ENCODE measurements around the gene ZNF346.

The ZNF346 gene

DNA sequence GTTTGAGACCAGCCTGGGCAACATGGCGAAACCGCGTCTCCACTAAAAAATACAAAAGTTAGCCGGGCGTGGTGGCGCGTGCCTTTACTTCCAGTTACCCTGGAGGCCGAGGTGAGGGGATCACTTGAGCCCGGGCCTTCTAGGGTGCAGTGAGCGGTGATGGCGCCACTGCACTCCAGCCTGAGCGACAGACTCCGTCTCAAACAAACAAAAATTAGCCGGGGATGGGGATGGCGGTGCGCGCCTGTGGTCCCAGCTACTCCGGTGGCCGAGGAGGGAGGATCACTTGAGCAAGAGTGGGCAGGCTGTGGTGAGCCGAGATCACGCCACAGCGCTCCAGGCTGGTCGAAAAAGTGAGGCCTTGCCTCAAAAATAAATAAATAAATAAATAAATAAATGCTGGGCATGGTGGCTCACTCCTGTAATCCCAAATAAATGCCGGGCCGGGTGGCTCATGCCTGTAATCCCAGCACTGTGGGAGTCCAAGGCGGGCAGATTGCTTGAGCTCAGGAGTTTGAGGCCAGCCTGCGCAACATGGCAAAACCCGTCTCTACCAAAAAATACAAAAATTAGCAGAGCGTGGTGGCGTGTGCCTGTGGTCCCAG, 95.0 kb downstream of the ZNF346 start:
- no peak for DNase-seq (ENCODE audit: low spot score)

DNA sequence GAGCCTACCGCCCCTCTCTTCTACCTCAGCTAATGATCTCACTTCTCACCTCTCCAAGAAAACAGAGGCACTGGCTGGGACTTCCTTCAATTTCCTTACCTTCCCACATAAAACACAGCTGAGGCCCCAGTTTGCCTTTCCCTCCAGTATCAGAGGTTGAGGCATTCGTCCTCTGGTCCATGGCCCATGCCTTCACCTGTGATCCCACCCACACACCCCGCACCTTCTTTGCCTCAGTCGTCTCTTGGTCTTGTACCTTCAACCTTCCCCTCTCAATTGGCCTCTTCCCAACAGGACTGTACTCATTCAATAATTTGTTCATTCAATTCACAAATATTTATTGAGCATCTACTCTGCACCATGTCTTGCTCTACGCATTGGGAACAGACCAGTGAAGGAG, 100.1 kb downstream of the ZNF346 start:
- no peak for DNase-seq (ENCODE audit: low spot score)

DNA sequence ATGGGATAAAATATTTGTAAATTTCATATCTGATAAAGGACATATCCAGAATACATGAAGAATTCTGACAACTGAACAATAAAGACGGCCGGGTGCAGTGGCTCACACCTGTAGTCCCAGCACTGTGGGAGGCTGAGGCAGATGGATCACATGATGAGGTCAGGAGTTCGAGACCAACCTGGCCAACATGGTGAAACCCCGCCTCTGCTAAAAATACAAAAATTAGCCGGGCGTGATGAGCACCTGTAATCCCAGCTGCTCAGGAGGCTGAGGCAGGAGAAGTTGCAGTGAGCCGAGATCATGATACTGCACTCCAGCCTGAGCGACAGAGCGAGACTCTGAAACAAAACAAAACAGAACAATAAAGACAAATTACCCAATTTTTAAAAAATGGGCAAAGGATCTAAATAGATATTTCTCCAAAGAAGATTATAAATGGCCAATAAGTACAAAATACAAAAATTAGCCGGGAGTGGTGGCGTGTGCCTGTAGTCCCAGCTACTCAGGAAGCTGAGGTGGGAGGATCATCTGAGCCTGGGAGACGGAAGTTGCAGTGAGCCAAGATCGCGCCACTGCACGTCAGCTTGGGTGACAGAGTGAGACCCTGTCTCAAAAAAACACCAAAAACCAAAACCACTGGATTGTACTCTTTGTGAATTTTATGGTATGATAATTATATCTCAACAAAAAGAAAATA, 101.4 kb downstream of the ZNF346 start:
- DNase-seq (ENCODE audit: low spot score) = no peak

DNA sequence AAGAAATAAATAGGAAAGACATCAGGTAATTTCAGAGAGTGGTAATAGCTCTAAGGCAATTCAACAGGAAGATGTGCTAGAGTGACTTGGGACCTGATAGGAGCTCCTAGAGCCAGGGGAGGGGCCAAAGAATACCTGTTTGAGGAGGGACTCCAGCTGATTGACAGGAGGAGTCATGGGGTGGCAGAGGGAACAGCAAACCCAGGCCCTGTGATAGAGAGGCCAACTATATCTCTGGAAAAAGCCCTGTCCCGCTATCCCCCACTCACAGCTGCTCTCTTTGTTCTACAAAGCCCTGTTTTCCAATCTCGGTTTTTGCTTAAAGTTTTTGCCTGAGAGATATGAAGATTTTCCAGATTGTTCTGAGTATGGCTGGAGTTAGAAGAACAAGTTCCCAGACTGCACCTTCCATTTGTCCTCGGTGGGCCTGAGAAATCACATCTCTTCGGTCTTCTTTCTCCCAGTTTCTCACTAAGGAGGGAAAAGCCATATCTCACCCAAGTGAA, 102.0 kb downstream of the ZNF346 start:
- no peak for DNase-seq (ENCODE audit: low spot score)

DNA sequence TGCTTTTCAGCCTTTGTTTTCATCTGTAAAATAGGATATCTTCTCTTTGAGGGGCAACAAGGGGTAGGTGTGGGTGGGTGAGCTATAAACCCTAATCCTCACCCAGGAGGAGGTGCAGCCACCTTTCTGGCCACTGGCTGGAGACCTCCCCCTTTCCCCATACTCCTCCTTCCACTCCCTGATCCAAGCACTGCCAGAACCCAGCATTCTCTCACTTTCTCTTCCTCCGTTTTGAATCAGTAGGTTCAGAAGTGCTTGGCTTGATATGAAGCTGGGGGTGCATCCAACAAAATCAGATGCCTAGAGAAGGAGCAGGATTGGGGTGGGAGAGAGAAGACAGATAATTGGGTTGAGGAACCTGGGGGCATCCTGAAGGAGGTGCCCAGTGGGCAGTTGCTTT, 104.3 kb downstream of the ZNF346 start:
- no peak for DNase-seq (ENCODE audit: low spot score)

DNA sequence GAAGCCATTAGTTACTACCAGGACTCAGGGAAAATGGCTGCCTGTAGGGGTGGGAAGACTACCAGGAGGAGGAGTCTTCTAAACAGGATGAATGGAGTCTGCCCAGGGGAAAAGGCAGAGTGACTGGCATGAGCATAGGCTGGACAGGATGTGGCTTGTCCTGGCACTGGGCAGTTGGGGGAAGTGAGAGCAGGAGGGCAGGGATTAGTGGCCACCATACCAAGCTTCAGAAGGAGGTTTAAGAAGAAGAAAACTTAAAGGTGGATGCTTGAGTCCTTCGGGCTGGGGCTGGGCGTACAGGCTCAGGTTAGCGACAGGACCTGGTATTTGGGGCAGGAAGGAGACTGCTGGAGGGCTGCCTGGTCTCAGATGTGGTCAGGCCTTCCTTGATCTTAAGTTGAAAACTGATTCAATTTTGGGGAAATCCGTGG, 106.1 kb downstream of the ZNF346 start:
- DNase-seq (ENCODE audit: low spot score) = no peak

DNA sequence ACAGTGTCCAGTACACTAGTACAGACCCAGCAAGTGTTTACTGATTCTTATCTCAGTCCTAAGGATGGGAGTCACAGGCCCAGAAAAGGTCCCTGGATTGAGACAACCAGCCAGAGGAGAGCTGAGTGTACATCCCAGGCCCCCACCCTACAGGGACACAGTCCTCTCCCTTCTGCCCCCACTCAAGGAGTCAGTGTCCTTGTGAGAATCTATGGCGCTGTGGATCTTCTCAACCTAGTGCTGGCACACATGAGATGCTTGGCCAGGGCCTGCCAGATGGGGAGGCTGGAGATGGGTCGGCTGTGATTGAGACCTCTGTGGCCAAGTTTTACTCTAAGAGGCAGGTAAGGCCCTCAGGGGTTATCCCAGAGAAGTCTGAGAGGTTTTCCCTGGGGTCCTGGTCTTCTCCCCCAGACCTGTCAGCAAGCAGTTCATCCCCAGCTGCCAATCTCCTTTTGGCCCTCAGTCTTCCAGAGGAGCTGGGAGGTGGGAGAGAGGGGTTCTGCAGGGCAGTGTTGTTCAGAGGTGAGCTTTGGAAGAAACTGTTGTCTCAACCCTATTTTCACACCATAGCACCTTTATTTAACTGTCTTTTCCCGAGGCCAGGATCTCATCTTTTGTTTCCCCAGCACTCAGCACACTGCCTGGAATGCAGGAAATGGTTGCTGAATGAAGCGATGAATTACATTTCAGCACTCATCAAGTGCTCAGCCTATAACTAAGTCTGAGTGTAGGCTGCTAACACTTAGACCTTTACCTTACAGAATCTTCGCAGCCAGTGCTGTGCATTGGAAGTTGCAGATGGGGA, 107.9 kb downstream of the ZNF346 start:
- no peak for DNase-seq (ENCODE audit: low spot score)

All from left forelimb (tissue), 1 donor.